GM12891 (cell line): ENCODE measurements around the gene HPS3.

Experiments
- POLR2A ChIP-seq: IDR thresholded peaks from 2 replicates; pipeline ENCODE4 v1.6.1; 2011; ENCODE audit warnings: low read depth, low read length, control low read depth
- POLR2AphosphoS5 ChIP-seq: IDR thresholded peaks from 2 replicates; pipeline ENCODE4 v1.6.1; 2011; ENCODE audit warnings: low read depth, low read length, control low read depth
- POU2F2 ChIP-seq: IDR thresholded peaks from 2 replicates; pipeline ENCODE4 v1.6.1; 2011; ENCODE audit warnings: low read depth, mild to moderate bottlenecking, control low read depth, low read length, moderate library complexity

DNA sequence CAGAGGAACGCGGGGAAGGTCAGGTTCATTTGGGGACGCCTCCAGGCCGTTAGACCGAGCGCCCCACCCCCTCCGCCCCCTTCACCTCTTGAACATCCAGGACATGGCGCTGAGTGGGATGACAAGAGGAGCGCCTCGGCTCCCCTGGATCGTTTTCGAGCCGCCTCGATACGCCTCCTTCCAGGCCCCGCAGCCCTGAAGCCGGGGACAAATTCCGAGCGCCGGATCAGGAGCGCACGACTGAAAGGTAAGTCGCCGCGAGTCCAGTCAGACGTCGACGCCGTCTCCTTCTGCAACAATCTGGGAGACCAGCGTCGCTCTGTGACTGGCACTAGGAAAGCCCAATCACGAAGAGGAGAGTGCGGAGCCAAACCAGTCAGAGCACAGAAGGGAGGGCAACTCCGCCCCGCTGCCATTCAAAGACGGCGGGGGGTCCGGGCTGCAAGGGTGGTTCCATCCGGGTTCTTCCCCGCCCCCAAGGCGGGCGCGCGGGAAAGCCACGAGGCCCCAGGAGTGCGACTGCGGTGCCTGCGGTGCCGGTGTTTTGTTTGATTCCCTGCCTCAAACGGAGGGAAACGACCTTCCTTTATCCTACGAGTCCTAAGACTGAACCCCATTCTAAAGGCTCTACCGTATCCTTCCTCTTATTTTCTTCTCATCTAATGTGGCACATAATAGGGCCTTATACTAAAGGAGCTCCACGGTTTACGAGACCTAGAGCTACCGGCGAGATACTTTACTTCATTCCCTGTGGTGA is 43.0 kb upstream of the HPS3 start, which contains the start of gene HLTF:
- no peak for TF ChIP-seq POLR2A
- TF ChIP-seq POU2F2 = peak; percentile 60; the same call in 1 of the 2 replicates
- TF ChIP-seq POLR2AphosphoS5 = no peak
